CD4-positive, CD25-positive, alpha-beta regulatory T cell (primary cell): ENCODE results near the gene LCOR. TPM values are rescaled to one million over a fixed set of nuclear protein-coding genes. Genes with fewer than 3 reads are reported as not detected.

ENCODE experiments used
- ATAC-seq, 2 donors: fragments of 150-1000 bp; cut with Tn5 transposase; one replicate each; pipeline ENCODE4 v1.10.0; 2021; ENCODE audit warnings: low read depth in 2 of 2, moderate number of reproducible peaks in 2 of 2, moderate library complexity in 1 of 2
- DNase-seq, 3 donors: peaks; one replicate each; pipeline versions ENCODE4 v3.0.0 to v3.0.0-alpha.2; 2012 to 2022; ENCODE audit warnings: mixed read lengths in 1 of 3
- H3K27ac ChIP-seq: one replicate; pipeline ENCODE4 v1.7.0; 2013; ENCODE audit warnings: mild to moderate bottlenecking, low read length; ENCODE audit not compliant: insufficient read depth, poor library complexity, severe bottlenecking
- H3K27me3 ChIP-seq: one replicate; pipeline ENCODE4 v1.7.0; 2013; ENCODE audit warnings: low read length; ENCODE audit not compliant: control insufficient read depth, insufficient read depth
- H3K36me3 ChIP-seq: one replicate; pipeline ENCODE4 v1.7.0; 2013; ENCODE audit warnings: mild to moderate bottlenecking, low read length, moderate library complexity; ENCODE audit not compliant: control insufficient read depth, insufficient read depth
- H3K4me1 ChIP-seq: 2 replicates; pipeline ENCODE4 v1.7.0; 2013; ENCODE audit warnings: mild to moderate bottlenecking, low read length; ENCODE audit not compliant: insufficient read depth, control insufficient read depth, poor library complexity, severe bottlenecking
- H3K4me3 ChIP-seq: one replicate; pipeline ENCODE4 v1.7.0; 2013; ENCODE audit warnings: low read depth, mild to moderate bottlenecking, low read length, moderate library complexity
- H3K9me3 ChIP-seq, 2 experiments: 1 replicate in 1 of 2; 2 replicates in 1 of 2; pipeline ENCODE4 v1.7.0; 2013; ENCODE audit warnings: low read length in 2 of 2, mild to moderate bottlenecking in 1 of 2, moderate library complexity in 1 of 2; ENCODE audit not compliant: control insufficient read depth in 2 of 2
- H3K27ac Mint-ChIP-seq, 3 donors: one replicate each; pipeline ENCODE4 v1.8.0; 2020 to 2022; ENCODE audit warnings: mild to moderate bottlenecking in 3 of 3, mixed read lengths in 3 of 3, moderate library complexity in 2 of 3
- H3K27me3 Mint-ChIP-seq: one replicate; pipeline ENCODE4 v1.8.0; 2022; ENCODE audit warnings: mild to moderate bottlenecking, mixed read lengths
- H3K36me3 Mint-ChIP-seq: one replicate; pipeline ENCODE4 v1.8.0; 2020; ENCODE audit warnings: mixed read lengths
- H3K4me1 Mint-ChIP-seq, 4 donors: one replicate each; pipeline ENCODE4 v1.8.0; 2020 to 2022; ENCODE audit warnings: mixed read lengths in 4 of 4, mild to moderate bottlenecking in 1 of 4
- H3K4me3 Mint-ChIP-seq, 4 donors: one replicate each; pipeline ENCODE4 v1.8.0; 2020 to 2022; ENCODE audit warnings: mild to moderate bottlenecking in 4 of 4, mixed read lengths in 4 of 4, moderate library complexity in 3 of 4
- H3K9me3 Mint-ChIP-seq, 7 donors: one replicate each; pipeline ENCODE4 v1.8.0; 2020 to 2022; ENCODE audit warnings: mixed read lengths in 7 of 7, mild to moderate bottlenecking in 3 of 7, moderate library complexity in 2 of 7
- polyA plus RNA-seq, 4 donors: library from polyadenylated mRNA; unstranded; fragments of 300-500 nt; fragmentation: Illumina TruSeq; gene quantifications; one replicate each; pipeline ENCODE4 v1.2.3, GENCODE V29; 2021
- total RNA-seq: library from RNA; stranded (reverse); gene quantifications from one replicate; pipeline ENCODE4 v1.2.3, GENCODE V29; 2022

LCOR gene
- total and polyA plus RNA-seq, 5 donors from 2014 or later, result 12.7 to 63.1 (median 16.7) TPM

- no peaks in the 10 kb centered on the region for H3K27me3 ChIP-seq
- no peak overlapping the region for H3K27ac Mint-ChIP-seq
- peaks cover 0 to 2% (median 0%) of the 10 kb centered on the region in 7 donors for H3K9me3 Mint-ChIP-seq
- no peaks in the 10 kb centered on the region for H3K27me3 Mint-ChIP-seq
- H3K4me1 ChIP-seq, result no peaks in the 10 kb centered on the region
- ATAC-seq, result no peak
- H3K36me3 ChIP-seq, result no peaks in the 10 kb centered on the region
- no peak for DNase-seq
- H3K4me3 ChIP-seq, result no peak overlapping the region
- peaks cover 7% of the 10 kb centered on the region for H3K36me3 Mint-ChIP-seq
- H3K4me1 Mint-ChIP-seq, result peaks cover 0 to 16% (median under 1%) of the 10 kb centered on the region in 4 donors
- no peaks in the 10 kb centered on the region for H3K9me3 ChIP-seq
- no peak overlapping the region for H3K4me3 Mint-ChIP-seq
- H3K27ac ChIP-seq, result no peak overlapping the region
These were observed 140.2 kb downstream of the LCOR start for GRCh38 chr10:96972264-96972663.

GRCh38 chr10:96973809-96974747, 142.0 kb downstream of the LCOR start:
- no peaks in the 10 kb centered on the region for H3K9me3 ChIP-seq
- no peak overlapping the region for H3K4me3 ChIP-seq
- DNase-seq, result no peak
- H3K4me3 Mint-ChIP-seq, result no peak overlapping the region
- H3K4me1 Mint-ChIP-seq, result peaks cover 7 to 28% (median 12%) of the 10 kb centered on the region in 4 donors
- H3K4me1 ChIP-seq, result no peaks in the 10 kb centered on the region
- H3K9me3 Mint-ChIP-seq, result peaks cover 0 to 2% (median 0%) of the 10 kb centered on the region in 7 donors
- no peaks in the 10 kb centered on the region for H3K27me3 Mint-ChIP-seq
- H3K36me3 ChIP-seq, result no peaks in the 10 kb centered on the region
- no peaks in the 10 kb centered on the region for H3K27me3 ChIP-seq
- H3K27ac Mint-ChIP-seq, result peak overlapping the region in 1 of 3 donors; percentile 16
- H3K27ac ChIP-seq, result no peak overlapping the region
- H3K36me3 Mint-ChIP-seq, result peaks cover 7% of the 10 kb centered on the region
- no peak for ATAC-seq

GRCh38 chr10:96975136-96975535, 143.0 kb downstream of the LCOR start:
- H3K27me3 ChIP-seq, result no peaks in the 10 kb centered on the region
- no peaks in the 10 kb centered on the region for H3K36me3 ChIP-seq
- H3K27ac ChIP-seq, result no peak overlapping the region
- Mint-ChIP-seq H3K4me1 (peaks cover 7 to 27% (median 12%) of the 10 kb centered on the region in 4 donors), H3K36me3 (peaks cover 7% of the 10 kb centered on the region), H3K4me3 (no peak overlapping the region), H3K27me3 (no peaks in the 10 kb centered on the region), H3K9me3 (peaks cover 0 to 2% (median 0%) of the 10 kb centered on the region in 7 donors), H3K27ac (no peak overlapping the region)
- no peak for DNase-seq
- H3K4me3 ChIP-seq, result no peak overlapping the region
- H3K4me1 ChIP-seq, result no peaks in the 10 kb centered on the region
- ATAC-seq, result no peak
- no peaks in the 10 kb centered on the region for H3K9me3 ChIP-seq

GRCh38 chr10:96978621-96979154, 146.6 kb downstream of the LCOR start:
- no peak overlapping the region for H3K4me3 ChIP-seq
- peaks cover 15% of the 10 kb centered on the region for H3K36me3 ChIP-seq
- no peaks in the 10 kb centered on the region for H3K27me3 ChIP-seq
- no peak overlapping the region for H3K27ac ChIP-seq
- Mint-ChIP-seq H3K27ac (peak overlapping the region in 1 of 3 donors; percentile 65), H3K4me3 (no peak overlapping the region), H3K27me3 (no peaks in the 10 kb centered on the region), H3K36me3 (peaks cover 27% of the 10 kb centered on the region), H3K9me3 (no peaks in the 10 kb centered on the region), H3K4me1 (peaks cover 7 to 19% (median 13%) of the 10 kb centered on the region in 4 donors)
- no peaks in the 10 kb centered on the region for H3K4me1 ChIP-seq
- ATAC-seq (no peak), DNase-seq (peak in 1 of 3 donors; percentile 58)
- no peaks in the 10 kb centered on the region for H3K9me3 ChIP-seq

DNA sequence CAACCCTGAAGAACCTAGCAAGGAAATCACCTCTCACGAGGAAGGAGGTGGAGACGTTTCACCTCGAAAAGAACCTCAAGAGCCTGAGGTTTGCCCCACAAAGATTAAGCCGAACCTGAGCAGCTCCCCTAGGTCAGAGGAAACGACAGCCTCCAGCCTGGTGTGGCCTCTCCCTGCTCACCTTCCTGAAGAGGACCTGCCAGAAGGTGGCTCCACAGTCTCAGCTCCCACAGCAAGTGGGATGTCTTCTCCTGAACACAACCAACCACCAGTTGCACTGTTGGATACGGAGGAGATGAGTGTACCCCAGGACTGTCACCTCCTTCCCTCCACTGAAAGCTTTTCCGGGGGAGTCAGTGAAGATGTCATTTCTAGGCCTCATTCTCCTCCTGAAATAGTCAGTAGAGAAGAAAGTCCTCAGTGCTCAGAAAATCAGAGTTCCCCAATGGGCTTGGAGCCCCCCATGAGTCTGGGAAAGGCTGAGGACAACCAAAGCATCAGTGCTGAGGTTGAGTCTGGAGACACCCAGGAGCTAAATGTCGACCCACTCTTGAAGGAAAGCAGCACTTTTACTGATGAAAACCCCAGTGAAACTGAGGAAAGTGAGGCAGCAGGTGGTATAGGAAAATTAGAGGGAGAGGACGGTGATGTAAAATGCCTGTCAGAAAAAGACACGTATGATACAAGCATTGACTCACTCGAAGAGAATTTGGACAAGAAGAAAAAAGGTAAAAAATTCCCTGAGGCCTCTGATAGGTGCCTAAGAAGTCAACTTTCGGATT, 150.2 kb downstream of the LCOR start:
- Histone ChIP-seq H3K36me3 (peaks cover 15% of the 10 kb centered on the region), H3K4me1 (no peaks in the 10 kb centered on the region), H3K4me3 (no peak overlapping the region), H3K27me3 (no peaks in the 10 kb centered on the region), H3K9me3 (no peaks in the 10 kb centered on the region), H3K27ac (no peak overlapping the region)
- DNase-seq (no peak), ATAC-seq (no peak)
- peaks cover 27% of the 10 kb centered on the region for H3K36me3 Mint-ChIP-seq
- H3K9me3 Mint-ChIP-seq, result no peaks in the 10 kb centered on the region
- no peak overlapping the region for H3K27ac Mint-ChIP-seq
- H3K4me3 Mint-ChIP-seq, result no peak overlapping the region
- peaks cover 8 to 19% (median 16%) of the 10 kb centered on the region in 4 donors for H3K4me1 Mint-ChIP-seq
- H3K27me3 Mint-ChIP-seq, result no peaks in the 10 kb centered on the region

- no peak overlapping the region for H3K4me3 ChIP-seq
- Mint-ChIP-seq H3K27me3 (no peaks in the 10 kb centered on the region), H3K9me3 (no peaks in the 10 kb centered on the region), H3K27ac (peak overlapping the region in 2 of 3 donors; percentile 1 to 58), H3K4me3 (peak overlapping the region in 1 of 4 donors; percentile 79), H3K4me1 (peaks cover 0 to 8% (median 2%) of the 10 kb centered on the region in 4 donors), H3K36me3 (peaks cover 24% of the 10 kb centered on the region)
- H3K27ac ChIP-seq, result no peak overlapping the region
- peaks cover 15% of the 10 kb centered on the region for H3K36me3 ChIP-seq
- no peaks in the 10 kb centered on the region for H3K9me3 ChIP-seq
- ATAC-seq (no peak), DNase-seq (no peak)
- no peaks in the 10 kb centered on the region for H3K27me3 ChIP-seq
- no peaks in the 10 kb centered on the region for H3K4me1 ChIP-seq
These were observed 152.5 kb downstream of the LCOR start for GRCh38 chr10:96984541-96985131.

DNA sequence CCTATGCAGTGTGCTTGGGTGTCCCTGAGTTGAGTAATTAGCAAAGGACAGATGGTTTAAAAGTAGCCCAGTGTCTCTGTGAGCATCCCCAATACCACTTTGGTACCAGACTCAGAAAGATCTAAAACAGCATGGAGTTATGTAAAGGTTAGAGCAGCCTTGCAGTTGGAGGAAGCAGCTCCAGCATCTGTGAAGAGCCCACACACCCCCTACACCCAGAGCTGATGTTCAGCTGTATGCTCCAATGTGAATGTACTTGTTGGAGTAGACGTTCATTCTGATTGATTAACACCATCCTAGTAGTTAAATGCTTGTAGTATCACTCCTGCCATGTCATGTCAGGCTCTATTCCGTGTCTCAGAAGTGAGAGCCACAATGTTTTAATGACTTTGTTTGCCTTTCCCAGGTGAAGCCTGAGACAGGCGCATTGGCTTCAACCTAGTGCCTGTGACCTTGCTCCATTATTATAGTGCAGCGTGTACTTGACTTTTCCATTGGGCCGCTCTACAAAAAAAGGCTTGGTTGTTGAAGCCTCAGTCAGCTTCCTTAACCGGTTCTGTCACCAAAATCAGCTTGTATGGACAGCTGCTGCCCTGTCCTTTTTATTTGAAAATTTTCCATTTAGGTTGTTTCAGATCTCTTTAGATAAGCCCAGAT, 154.2 kb downstream of the LCOR start:
- H3K4me3 Mint-ChIP-seq, result no peak overlapping the region
- no peak overlapping the region for H3K27ac ChIP-seq

More for the DNA sequence above, 154.2 kb downstream of the LCOR start:
- H3K4me1 ChIP-seq, result no peaks in the 10 kb centered on the region
- Mint-ChIP-seq H3K36me3 (peaks cover 16% of the 10 kb centered on the region), H3K9me3 (no peaks in the 10 kb centered on the region), H3K27me3 (no peaks in the 10 kb centered on the region), H3K4me1 (peaks cover 0 to 8% (median 2%) of the 10 kb centered on the region in 4 donors), H3K27ac (peak overlapping the region in 1 of 3 donors; percentile 50)
- H3K9me3 ChIP-seq, result no peaks in the 10 kb centered on the region
- ATAC-seq (no peak), DNase-seq (no peak)
- no peak overlapping the region for H3K4me3 ChIP-seq
- H3K27me3 ChIP-seq, result no peaks in the 10 kb centered on the region
- peaks cover 7% of the 10 kb centered on the region for H3K36me3 ChIP-seq
